ENCODE results near the gene RAB37.
A peak's percentile ranks its signal among the peaks of the same experiment; 100 is the strongest.

Gene RAB37

DNA sequence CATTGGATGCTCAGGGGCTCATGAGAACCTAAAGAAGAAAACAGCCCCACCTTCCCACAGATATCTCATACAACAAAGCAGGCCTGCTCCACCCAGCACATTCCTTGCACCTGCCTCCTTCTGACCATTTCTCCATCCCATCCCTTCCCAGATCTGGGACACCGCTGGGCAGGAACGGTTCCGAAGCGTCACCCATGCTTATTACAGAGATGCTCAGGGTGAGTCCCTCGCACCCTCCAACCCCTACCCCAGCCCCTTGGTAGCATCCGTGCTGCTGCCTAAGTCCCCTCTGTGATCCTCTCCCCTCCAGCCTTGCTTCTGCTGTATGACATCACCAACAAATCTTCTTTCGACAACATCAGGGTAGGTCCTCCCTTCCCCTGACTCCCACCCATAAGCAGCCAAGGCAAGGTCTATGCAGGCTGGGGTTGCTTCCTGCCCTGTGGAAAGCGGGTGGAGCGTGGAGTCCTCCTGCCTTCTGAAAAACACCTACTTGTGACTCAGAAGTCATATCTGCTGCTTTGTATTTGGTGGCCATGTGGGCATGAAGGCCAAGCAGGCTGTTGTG, 6.0 kb downstream of the RAB37 start:
- DNase-seq: no peak
- intact Hi-C loops (cut with DNase I): no loop called here

GRCh38 chr17:74743755-74744154, 6.7 kb downstream of the RAB37 start:
- no peak for DNase-seq
- intact Hi-C loops (cut with DNase I): loop anchor here (2.0 kb wide), 2 partner anchors 27 to 121 kb away; no protein-coding TSS in a partner anchor

- intact Hi-C loops (cut with DNase I): loop anchor here (2.0 kb wide), 2 partner anchors 26 to 120 kb away; no protein-coding TSS in a partner anchor
- DNase-seq: no peak
Observed at GRCh38 chr17:74744349-74744713, 7.3 kb downstream of the RAB37 start.

DNA sequence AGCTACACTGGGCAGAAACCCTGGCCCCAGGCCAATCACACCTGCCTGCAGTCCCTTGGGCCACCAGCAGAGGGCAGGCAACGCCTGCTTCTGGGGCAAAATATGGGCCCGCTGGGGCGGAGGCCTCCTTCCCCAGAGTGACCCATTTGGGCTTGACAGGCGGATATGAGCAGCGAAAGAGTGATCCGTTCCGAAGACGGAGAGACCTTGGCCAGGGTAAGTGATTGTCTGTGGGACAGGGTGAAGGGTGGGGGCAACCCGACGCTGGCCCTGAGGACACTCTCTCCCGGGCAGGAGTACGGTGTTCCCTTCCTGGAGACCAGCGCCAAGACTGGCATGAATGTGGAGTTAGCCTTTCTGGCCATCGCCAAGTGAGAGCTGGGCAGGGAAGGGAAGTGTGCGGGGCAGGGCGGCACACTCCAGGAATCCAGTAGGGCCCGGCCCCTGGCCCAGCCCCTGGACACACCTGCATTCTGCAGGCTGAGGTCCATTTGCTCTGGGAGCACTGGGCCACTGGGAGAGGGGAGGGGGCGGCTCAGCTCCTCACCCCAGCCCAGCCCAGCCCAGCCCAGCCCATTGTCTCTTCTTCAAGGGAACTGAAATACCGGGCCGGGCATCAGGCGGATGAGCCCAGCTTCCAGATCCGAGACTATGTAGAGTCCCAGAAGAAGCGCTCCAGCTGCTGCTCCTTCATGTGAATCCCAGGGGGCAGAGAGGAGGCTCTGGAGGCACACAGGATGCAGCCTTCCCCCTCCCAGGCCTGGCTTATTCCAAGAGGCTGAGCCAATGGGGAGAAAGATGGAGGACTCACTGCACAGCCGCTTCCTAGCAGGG, 7.9 kb downstream of the RAB37 start:
- peak; percentile 33 to 97 (median 88) for DNase-seq
- intact Hi-C loops (cut with DNase I): loop anchor here (2.0 kb wide), 2 partner anchors 26 to 120 kb away; no protein-coding TSS in a partner anchor

- intact Hi-C loops (cut with DNase I): loop anchor here (2.0 kb wide), 2 partner anchors 25 to 119 kb away; no protein-coding TSS in a partner anchor
- DNase-seq: no peak
Observed at GRCh38 chr17:74745548-74746177, 8.6 kb downstream of the RAB37 start.

DNA sequence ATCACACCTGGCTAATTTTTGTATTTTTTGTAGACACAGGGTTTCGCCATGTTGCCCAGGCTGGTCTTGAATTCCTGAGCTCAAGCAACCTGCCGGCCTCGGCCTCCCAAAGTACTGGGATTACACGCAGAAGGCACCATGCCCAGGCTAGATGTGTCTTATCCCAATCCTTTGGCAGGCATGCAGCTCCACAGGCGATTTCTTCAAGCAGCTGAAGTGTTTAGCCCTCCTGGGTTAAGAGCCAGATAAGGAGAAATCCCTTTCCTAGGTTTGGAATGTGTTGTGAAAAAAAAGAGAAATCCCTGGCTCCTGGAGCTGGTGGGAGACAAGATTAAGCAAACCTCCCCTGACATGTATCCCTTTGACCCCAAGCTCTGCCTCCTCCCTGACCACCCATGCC, 9.3 kb downstream of the RAB37 start:
- intact Hi-C loops (cut with DNase I): no loop called here
- DNase-seq: no peak

DNA sequence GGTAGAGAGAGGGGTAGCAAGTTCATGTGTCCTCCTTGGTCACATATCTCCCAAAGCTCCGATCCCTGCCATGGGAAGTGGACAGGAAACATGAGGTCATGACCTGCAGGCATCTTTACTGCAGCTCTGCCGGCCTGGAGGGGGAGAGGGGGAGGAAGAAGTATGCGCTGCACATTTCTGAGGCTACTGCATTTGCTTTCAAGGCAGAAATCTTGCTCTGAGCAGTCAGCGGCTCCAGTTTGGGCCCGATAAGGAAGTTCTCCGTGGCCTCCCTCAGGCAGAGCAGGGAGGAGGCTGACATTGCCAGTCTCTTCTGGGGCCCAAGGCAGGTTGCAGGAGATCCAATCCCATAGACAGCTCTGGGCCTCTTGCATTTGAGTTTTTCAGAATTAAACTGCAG, 9.9 kb downstream of the RAB37 start:
- DNase-seq: no peak
- intact Hi-C loops (cut with DNase I): no loop called here

DNA sequence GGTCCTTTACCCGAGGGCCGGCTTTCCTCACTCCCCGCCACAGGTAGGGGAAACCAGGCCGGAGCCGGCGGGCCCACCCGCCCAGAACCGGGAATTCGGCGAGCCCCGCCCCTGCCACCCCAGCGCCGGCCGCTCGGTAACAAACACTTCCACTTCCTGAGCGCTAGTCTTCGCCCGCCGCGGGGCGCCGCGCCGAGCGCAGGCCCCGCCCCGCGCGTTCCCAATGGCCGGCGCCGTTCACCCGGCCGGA, 11.1 kb downstream of the RAB37 start:
- intact Hi-C loops (cut with DNase I): no loop called here
- DNase-seq: no peak

DNA sequence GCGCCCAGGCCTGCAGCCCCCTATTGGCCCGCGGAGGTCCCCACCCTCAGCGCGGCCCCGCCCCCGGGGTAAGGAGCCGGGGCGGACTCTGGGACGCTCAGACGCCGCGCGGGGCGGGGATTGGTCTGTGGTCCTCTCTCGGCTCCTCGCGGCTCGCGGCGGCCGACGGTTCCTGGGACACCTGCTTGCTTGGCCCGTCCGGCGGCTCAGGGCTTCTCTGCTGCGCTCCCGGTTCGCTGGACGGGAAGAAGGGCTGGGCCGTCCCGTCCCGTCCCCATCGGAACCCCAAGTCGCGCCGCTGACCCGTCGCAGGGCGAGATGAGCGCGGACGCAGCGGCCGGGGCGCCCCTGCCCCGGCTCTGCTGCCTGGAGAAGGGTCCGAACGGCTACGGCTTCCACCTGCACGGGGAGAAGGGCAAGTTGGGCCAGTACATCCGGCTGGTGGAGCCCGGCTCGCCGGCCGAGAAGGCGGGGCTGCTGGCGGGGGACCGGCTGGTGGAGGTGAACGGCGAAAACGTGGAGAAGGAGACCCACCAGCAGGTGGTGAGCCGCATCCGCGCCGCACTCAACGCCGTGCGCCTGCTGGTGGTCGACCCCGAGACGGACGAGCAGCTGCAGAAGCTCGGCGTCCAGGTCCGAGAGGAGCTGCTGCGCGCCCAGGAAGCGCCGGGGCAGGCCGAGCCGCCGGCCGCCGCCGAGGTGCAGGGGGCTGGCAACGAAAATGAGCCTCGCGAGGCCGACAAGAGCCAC, 11.6 kb downstream of the RAB37 start, which contains the start of gene NHERF1:
TSS of gene NHERF1 (plus strand) at position 100 of the 750 bp plus-strand sequence. CDS start at position 319, 219 bp downstream.
- DNase-seq: peak; percentile 83 to 97 (median 95)
- intact Hi-C loops (cut with DNase I): no loop called here

GRCh38 chr17:74749279-74750038, 12.4 kb downstream of the RAB37 start:
- intact Hi-C loops (cut with DNase I): no loop called here
- DNase-seq: peak in 1 of 42 donors; percentile 27

DNA sequence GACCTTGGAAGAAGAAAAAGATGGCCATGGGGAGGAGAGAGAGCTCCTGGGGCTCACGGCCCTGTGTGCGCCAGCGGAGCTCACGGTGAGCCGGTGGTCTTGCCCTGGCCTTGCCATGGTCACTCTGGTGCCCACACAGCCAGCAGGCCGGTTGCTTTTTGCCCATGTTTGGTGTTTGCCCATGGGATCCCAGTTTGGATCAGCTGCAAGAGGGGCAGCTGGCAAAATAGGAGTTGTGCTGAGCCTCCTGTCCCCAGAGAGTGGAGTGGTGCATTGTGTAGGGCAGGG, 12.9 kb downstream of the RAB37 start:
- intact Hi-C loops (cut with DNase I): no loop called here

GRCh38 chr17:74750327-74751069, 13.4 kb downstream of the RAB37 start:
- DNase-seq: peak in 36 of 42 donors; percentile 29 to 87 (median 65)
- intact Hi-C loops (cut with DNase I): no loop called here

More for the DNA sequence above, 12.9 kb downstream of the RAB37 start:
- DNase-seq: peak in 1 of 42 donors; percentile 25

- intact Hi-C loops (cut with DNase I): no loop called here
- DNase-seq: no peak
Observed at GRCh38 chr17:74752415-74752814, 15.4 kb downstream of the RAB37 start.

GRCh38 chr17:74752822-74753401, 15.9 kb downstream of the RAB37 start:
- intact Hi-C loops (cut with DNase I): no loop called here
- no peak for DNase-seq

DNA sequence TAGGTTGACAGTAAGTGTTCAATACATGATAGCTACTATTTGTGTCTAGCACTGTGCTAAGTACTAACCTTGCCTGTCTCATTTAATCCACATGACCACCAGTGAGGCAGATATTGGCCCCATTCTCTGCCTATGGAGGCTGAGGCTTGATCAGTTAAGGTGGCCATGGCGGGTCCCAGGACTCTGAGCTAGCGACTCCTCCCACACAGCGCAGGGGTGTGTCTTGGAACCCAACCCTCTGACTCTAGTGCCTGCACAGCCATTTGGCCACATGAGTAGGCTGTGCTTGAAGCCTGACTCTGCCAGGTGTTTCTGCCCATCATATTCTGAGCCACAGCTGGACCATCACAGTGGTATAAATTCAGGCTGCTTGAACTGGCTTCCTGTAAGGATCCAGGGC, 17.8 kb downstream of the RAB37 start:
- no peak for DNase-seq
- intact Hi-C loops (cut with DNase I): no loop called here

- intact Hi-C loops (cut with DNase I): no loop called here
- DNase-seq: peak in 6 of 42 donors; percentile 38 to 75 (median 54)
Observed at GRCh38 chr17:74755533-74755932, 18.5 kb downstream of the RAB37 start.

DNA sequence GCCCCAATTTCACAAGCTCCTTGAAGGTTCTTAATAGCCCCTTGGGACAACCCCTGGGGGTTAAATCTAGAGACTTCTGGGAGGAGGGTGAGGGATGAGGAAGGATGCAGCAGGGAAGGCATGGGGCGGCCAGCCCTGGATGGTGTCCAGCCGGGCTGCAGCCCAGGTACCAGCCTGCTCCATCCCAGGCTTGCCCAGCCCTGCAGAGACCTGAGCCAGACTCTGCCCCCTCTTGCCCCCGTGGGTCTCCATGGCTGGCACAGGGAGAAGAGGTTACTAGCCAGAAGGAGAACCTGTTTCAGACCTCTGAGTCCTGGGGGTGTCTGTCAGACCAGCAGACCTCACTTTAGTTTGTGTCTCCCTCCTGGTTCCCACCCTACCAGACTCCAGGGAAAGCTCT, 19.8 kb downstream of the RAB37 start:
- intact Hi-C loops (cut with DNase I): no loop called here
- no peak for DNase-seq

DNA sequence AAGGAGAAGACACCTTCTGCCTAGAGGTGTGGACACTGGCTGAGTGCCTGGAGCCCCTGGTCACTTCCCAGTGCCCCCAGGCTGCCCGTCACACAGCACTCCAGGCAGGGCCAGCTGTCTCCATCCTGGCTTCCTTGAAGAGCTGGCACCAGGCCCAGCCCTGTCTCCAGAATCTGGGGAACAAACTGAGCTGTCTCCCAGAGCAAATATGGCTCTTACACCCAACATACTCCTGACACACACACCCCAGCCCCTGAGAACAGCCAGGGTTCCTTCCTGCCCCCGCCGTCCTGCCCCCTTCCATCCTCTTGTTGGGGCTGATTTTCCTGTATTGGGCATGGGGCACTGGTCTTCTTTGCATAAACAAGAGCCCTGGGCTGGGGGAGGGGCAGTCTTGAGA, 20.4 kb downstream of the RAB37 start:
- peak in 16 of 42 donors; percentile 36 to 76 (median 54) for DNase-seq
- intact Hi-C loops (cut with DNase I): no loop called here

Data from head of caudate nucleus (tissue), 42 donors.